AG04450 (cell line): Measurements from ENCODE around the gene EXT2. TPM values are rescaled to one million over a fixed set of nuclear protein-coding genes. Genes with fewer than 3 reads are reported as not detected.

Experiments
- CTCF ChIA-PET: fragments of 300-600, 350-600 bp; formaldehyde crosslinking; extraction: SDS; loops from one replicate; lab custom pipeline; 2022; ENCODE audit warnings: antibody characterized with exemption, inconsistent platforms; lab: Charles Lee
- POLR2A ChIA-PET: fragments of 350-600 bp; formaldehyde crosslinking; extraction: SDS; loops from one replicate; lab custom pipeline; 2021; ENCODE audit warnings: antibody characterized with exemption, inconsistent platforms; lab: Yijun Ruan, JAX
- DNase-seq: peaks from one replicate; pipeline ENCODE4 v3.0.0-alpha.2; 2011; ENCODE audit warnings: low read depth, low spot score
- H3K27ac ChIP-seq: one replicate; pipeline ENCODE4 v1.5.1; 2012; ENCODE audit warnings: low read depth, low read length, control low read depth
- H3K27me3 ChIP-seq: one replicate; pipeline ENCODE4 v1.6.0; 2012; ENCODE audit warnings: low read length; ENCODE audit not compliant: control insufficient read depth, insufficient read depth
- H3K4me3 ChIP-seq: 2 replicates; pipeline ENCODE4 v1.5.1; 2011; ENCODE audit warnings: mild to moderate bottlenecking, low read depth, low read length, control low read depth
- H3K9me3 ChIP-seq: 2 replicates; pipeline ENCODE4 v1.5.1; 2012; ENCODE audit warnings: low read length; ENCODE audit not compliant: control insufficient read depth, insufficient read depth
- polyA plus RNA-seq: library from polyadenylated mRNA; depleted of rRNA; stranded (reverse); fragments of >200 nt; gene quantifications from 2 replicates; pipeline ENCODE4 v1.2.3, GENCODE V29; 2011; rRNA removed
- TF ChIP-seq, protein P1 (sequence below): IDR thresholded peaks from 2 replicates; pipeline ENCODE4 v1.5.1; 2011; ENCODE audit warnings: low read depth, low read length, control low read depth, inconsistent platforms

EXT2 gene
- polyA plus RNA-seq, 1 experiment: 138 TPM

DNA sequence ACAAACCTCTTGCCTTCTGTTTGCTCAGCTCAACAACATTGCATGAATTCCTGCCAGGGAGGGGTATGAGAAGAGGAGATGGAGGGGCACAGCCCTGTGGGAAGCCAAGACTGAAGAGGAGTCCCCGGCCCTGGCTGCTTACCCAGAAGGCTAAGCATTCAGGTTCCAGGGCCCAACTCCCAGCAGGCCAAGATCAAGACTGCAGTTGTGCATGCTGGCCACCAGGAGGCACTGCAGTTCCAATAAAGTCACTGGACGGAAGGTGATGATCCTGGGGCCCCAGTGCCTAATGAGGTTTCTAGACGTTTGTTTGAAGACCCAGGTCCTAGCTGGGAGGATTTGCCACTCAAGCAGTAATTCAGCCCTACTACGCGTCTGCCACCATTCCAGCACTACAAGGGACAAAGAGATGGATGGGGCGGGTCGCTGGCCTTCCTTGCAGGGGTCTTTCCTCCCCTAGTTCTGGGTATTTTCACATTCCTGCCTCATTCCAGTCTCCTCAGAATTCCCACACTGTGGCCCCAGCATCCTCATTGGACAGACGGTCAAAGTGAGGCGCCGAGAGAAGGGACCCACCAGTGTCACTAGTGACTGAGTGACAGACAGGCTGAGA lies 190.9 kb downstream of the EXT2 start:
- Histone ChIP-seq H3K9me3 (no peaks in the 10 kb centered on the region; the same call in 1 of the 2 replicates), H3K27ac (no peak overlapping the region), H3K4me3 (no peak overlapping the region), H3K27me3 (peaks cover 6% of the 10 kb centered on the region)
- CTCF ChIA-PET: interaction anchor here (0.6 to 2.7 kb wide), 29 partner anchors 9 to 276 kb away, joined by 3 to 9 read pairs (median 4); no protein-coding TSS in a partner anchor
- POLR2A ChIA-PET: no interaction called here
- DNase-seq: no peak
- TF ChIP-seq, protein P1, sequence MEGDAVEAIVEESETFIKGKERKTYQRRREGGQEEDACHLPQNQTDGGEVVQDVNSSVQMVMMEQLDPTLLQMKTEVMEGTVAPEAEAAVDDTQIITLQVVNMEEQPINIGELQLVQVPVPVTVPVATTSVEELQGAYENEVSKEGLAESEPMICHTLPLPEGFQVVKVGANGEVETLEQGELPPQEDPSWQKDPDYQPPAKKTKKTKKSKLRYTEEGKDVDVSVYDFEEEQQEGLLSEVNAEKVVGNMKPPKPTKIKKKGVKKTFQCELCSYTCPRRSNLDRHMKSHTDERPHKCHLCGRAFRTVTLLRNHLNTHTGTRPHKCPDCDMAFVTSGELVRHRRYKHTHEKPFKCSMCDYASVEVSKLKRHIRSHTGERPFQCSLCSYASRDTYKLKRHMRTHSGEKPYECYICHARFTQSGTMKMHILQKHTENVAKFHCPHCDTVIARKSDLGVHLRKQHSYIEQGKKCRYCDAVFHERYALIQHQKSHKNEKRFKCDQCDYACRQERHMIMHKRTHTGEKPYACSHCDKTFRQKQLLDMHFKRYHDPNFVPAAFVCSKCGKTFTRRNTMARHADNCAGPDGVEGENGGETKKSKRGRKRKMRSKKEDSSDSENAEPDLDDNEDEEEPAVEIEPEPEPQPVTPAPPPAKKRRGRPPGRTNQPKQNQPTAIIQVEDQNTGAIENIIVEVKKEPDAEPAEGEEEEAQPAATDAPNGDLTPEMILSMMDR: peak; percentile 88

DNA sequence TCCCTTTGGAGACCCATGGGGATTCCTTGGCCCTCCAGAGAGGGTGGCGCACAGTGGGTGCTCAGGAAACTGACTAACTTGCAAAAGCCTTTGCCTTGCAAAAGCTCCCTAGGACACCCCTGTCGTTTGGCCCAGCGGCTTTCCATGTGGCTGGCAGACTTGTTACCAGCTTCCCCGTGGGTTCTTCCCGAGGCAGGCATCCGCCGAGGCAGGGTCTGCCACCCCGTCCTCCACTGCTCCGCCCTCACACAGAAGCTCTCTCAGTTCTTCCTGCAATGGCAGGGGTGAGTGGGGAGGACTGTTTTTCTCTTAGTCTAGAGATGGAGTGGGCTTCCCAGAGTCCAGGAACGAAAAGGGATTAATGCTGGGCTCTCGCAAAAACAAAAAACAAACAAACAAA lies 191.4 kb downstream of the EXT2 start:
- H3K27ac ChIP-seq: no peak overlapping the region
- H3K9me3 ChIP-seq: no peaks in the 10 kb centered on the region
- no peak overlapping the region for H3K4me3 ChIP-seq
- POLR2A ChIA-PET: no interaction called here
- peaks cover 10% of the 10 kb centered on the region for H3K27me3 ChIP-seq
- no peak for DNase-seq
- CTCF ChIA-PET: interaction anchor here (0.6 to 2.7 kb wide), 13 partner anchors 25 to 252 kb away, joined by 3 to 9 read pairs (median 4); no protein-coding TSS in a partner anchor
- TF ChIP-seq, protein P1: no peak

DNA sequence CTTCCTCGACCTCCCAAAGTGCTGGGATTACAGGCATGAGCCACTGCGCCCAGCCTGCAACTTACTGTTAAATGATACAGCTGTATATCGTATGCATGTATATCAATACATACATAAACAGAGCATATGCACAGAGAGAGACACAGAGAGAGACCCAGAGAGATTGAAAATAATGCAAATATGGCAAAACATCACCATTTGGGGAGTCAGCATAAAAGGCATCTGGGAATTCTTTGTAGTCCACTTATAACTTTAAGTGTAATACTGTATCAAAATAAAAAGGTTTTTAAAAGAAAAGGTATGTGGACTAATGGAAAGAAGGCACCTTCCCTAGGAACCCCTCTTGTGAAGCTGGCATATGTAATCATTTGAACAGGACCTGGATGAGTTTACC lies 192.7 kb downstream of the EXT2 start:
- CTCF ChIA-PET: interaction anchor here (1.2 to 1.5 kb wide), 3 partner anchors 155 to 248 kb away, joined by 4 to 5 read pairs (median 4); partner anchors contain the start of gene EXT2
- Histone ChIP-seq H3K4me3 (no peak overlapping the region), H3K27me3 (peaks cover 10% of the 10 kb centered on the region), H3K9me3 (no peaks in the 10 kb centered on the region), H3K27ac (no peak overlapping the region)
- POLR2A ChIA-PET: interaction anchor here (0.6 kb wide), 1 partner anchor 214 kb away, joined by 4 read pairs; no protein-coding TSS in a partner anchor
- TF ChIP-seq, protein P1: no peak
- DNase-seq: no peak

DNA sequence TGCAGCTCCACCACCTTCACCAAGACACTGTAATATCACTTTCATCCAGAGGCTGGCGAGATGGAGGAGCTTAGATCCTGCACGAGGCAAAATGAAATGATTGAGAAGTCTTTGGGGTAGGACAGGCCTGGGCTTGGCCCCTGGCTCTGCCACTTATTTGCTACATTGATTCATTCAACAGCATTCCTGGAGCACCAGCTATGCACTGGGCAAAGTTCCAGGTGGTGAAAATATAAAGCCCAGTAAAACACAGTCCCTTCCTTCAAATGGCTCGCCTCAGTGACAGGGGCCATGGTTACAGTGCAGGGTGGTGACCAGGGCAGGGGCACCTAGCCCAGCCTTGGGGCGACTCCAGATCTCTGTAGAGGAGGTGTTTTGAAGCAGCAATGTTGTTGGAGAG lies 194.7 kb downstream of the EXT2 start:
- no peak for DNase-seq
- Histone ChIP-seq H3K27me3 (peaks cover 10% of the 10 kb centered on the region), H3K27ac (no peak overlapping the region), H3K4me3 (no peak overlapping the region), H3K9me3 (no peaks in the 10 kb centered on the region)
- CTCF ChIA-PET: interaction anchor here (1.0 kb wide), 1 partner anchor 180 kb away, joined by 3 read pairs; no protein-coding TSS in a partner anchor
- TF ChIP-seq, protein P1: no peak
- POLR2A ChIA-PET: no interaction called here

Other genes starting within 250 kb of the EXT2 start
- gene ALKBH3, start 214.8 kb upstream of the EXT2 start, polyA plus RNA-seq: 35.0 and 36.5 TPM in 2 replicates
- 0.87 and 1.2 TPM in 2 replicates for gene C11orf96, start 153.0 kb upstream of the EXT2 start, polyA plus RNA-seq
- gene ACCSL, start 47.7 kb upstream of the EXT2 start, polyA plus RNA-seq: not detected in 2 replicates
- 7.0 and 7.8 TPM in 2 replicates for gene ACCS, start 29.4 kb upstream of the EXT2 start, polyA plus RNA-seq
- not detected in 2 replicates for gene ALX4, start 214.5 kb downstream of the EXT2 start, polyA plus RNA-seq